Head of caudate nucleus (tissue), 42 donors: ENCODE data around the gene PNLDC1.

Experiments used
- DNase-seq, 42 donors: peaks; one replicate each; pipeline versions ENCODE4 v3.0.0 to v3.0.0-alpha.2; 2020 to 2021; ENCODE audit warnings: mixed read lengths in 7 of 42
- intact Hi-C: fragments of 100-400 bp; cut with DNase I; formaldehyde crosslinking; loops from one replicate; pipeline ENCODE4 v1.15.0; 2022

The PNLDC1 gene, protein sequence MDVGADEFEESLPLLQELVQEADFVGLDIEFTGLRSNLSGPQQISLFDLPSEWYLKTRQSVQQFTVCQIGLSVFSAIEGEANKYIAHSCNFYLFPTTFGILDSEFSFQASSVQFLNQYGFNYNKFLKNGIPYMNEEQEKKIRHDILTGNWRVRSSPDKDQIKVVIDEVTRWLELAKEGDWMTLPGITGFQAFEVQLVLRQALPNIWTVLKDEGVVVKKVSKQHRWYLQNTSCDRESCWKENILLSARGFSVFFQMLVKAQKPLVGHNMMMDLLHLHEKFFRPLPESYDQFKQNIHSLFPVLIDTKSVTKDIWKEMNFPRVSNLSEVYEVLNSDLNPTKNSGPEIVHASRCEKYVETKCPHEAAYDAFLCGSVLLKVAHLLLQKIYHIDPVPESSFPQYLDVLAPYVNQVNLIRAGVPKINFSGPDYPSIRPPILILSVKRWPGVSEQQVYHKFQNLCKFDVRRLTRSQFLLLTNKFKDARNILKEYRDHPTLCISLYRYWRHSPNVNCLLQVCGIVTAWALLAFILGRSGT

DNA sequence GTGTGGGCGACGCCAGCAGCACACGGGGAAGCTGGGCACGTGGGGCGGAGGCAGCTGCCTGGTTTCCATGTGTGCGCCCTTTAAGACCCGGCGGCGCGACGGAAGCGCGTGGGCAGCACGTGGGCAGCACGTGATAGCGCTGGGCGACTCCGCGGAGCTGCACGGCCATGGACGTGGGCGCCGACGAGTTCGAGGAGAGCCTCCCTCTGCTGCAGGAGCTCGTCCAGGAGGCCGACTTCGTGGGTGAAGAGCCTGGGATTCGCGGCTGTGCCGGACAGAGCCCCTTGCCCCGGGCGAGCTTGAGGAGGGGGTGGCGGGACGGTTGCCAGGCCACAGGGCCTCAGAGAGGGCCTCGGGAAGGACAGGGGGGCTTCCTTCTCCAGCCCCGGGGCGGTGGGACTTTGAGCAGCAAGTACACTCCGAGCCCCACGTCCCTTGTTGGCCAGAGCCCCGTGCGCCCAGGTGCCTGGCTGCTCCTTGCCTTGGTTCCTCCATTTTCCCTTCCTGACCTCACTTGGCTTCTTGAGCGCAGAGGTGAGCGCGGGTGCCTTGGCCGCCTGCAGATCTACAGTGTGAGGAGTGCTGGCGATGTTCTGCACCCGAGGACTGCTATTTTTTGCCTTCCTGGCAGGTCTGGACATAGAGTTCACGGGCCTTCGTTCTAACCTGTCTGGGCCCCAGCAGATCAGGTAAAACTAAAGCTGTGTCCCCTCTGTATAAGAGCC is at the start of gene PNLDC1:
PNLDC1 (plus strand) TSS at position 136 of the 725 bp plus-strand sequence; CDS start at position 168, 32 bp downstream.
- intact Hi-C loops: no loop called here
- DNase-seq: peak in 37 of 42 donors; percentile 23 to 76 (median 54)

DNA sequence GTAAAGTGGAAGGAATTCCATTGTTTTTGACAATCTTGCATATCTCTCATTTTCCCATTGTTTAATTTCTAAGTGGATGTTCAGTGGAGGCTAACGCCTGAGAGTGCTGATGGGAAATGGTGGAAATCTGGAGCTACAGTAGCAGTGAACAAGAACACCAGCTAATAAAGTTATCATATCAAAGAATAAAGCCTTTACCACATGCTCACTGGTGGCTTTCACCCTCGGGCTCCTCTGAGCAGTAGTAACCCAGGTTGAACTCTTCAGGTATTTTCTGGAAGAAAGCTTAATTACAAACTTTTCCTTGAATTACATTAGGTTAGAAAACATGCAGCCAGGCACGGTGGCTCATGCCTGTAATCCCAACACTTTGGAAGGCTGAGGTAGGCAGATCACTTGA is 48.6 kb upstream of the PNLDC1 start:
- intact Hi-C loops: no loop called here
- DNase-seq: no peak

DNA sequence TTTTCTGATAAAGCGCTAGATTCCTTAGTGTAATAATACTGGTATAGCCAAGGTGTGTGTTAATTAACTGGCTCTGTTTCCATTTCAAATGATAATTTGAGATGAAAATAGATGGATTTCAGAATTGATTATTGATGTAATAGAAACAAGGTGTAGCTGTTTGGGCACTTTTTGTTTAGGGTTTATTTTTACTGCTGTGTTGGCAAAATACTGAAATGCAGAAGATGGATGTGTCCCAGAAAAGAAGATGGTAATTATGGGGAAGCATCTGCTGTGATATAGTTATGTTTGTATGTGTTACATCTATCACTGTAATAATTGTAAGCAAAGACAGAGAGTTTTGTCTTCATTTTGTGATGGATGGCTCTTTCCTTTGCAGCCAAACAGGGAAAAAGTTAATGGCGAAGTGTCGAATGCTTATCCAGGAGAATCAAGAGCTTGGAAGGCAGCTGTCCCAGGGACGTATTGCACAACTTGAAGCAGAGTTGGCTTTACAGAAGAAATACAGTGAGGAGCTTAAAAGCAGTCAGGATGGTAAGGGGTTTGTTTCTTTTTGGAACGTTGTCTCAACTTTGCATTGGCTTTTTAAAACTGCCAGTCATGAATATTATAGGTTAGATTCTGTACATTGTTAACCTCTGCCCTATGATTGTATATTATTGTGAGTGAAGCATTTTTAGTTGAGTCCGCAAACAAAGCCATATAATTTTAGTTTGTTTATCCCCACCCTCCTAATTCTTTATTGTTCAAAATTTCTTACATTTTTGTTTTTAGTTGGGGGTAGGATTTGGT is 46.8 kb upstream of the PNLDC1 start:
- intact Hi-C loops: no loop called here
- no peak for DNase-seq

DNA sequence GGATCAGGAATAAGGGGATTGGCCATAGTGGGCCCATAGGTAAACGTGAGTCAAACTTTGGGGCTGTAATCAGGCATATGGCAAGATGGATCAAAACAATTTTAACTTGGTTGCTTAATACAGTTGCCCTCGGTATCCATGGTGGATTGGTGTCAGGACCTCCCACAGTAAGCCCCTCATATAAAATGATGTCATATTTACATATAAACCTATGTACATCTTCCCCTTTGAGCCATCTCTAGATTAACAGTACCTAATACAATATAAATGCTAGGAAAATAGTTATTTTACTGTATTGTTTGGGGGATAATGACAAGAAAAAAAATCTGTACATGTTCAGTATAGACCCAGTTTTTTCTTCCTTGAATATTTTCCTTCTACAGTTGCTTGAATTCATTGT is 45.7 kb upstream of the PNLDC1 start:
- intact Hi-C loops: no loop called here
- no peak for DNase-seq

DNA sequence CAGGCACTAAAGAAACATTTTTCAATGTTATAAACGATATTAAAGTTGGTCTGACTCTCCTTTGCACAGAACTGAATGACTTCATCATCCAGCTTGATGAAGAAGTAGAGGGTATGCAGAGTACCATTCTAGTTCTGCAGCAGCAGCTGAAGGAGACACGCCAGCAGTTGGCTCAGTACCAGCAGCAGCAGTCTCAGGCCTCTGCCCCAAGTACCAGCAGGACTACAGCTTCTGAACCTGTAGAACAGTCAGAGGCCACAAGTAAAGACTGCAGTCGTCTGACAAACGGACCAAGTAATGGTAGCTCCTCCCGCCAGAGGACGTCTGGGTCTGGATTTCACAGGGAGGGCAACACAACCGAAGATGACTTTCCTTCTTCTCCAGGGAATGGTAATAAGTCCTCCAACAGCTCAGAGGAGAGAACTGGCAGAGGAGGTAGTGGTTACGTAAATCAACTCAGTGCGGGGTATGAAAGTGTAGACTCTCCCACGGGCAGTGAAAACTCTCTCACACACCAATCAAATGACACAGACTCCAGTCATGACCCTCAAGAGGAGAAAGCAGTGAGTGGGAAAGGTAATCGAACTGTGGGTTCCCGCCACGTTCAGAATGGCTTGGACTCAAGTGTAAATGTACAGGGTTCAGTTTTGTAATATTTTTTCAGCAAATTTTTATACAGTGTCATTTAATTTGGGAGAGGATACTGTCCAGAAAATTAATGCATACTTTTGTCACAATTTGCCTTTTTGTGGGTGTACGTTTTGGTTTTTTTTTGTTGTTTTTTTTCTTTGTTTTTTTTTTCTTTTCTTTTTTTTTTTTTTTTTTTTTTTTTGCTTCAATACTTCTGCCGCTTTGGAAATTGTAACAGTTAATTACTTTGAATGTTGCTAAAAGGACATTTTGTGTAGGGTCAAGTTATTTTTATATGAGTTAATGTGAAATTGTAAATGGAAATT is 44.8 kb upstream of the PNLDC1 start:
- peak in 20 of 42 donors; percentile 9 to 71 (median 26) for DNase-seq
- intact Hi-C loops: no loop called here

DNA sequence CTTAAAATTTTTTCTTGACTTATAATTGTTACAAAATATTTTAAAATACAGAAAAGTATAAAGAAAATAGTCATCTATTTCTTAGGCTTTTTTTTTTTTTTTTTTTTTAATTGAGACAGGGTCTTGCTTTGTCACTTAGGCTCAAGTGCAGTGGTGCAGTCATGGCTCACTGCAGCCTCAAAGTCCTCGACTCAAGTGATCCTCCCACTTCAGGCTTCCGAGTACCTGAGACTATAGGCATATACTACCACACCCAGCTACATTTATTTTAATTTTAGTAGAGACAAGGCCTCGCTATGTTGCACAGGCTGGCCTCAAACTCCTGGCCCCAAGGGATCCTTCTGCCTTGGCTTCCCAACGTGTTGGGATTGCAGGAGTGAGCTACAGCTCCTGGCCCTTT is 43.6 kb upstream of the PNLDC1 start:
- intact Hi-C loops: no loop called here
- DNase-seq: no peak

DNA sequence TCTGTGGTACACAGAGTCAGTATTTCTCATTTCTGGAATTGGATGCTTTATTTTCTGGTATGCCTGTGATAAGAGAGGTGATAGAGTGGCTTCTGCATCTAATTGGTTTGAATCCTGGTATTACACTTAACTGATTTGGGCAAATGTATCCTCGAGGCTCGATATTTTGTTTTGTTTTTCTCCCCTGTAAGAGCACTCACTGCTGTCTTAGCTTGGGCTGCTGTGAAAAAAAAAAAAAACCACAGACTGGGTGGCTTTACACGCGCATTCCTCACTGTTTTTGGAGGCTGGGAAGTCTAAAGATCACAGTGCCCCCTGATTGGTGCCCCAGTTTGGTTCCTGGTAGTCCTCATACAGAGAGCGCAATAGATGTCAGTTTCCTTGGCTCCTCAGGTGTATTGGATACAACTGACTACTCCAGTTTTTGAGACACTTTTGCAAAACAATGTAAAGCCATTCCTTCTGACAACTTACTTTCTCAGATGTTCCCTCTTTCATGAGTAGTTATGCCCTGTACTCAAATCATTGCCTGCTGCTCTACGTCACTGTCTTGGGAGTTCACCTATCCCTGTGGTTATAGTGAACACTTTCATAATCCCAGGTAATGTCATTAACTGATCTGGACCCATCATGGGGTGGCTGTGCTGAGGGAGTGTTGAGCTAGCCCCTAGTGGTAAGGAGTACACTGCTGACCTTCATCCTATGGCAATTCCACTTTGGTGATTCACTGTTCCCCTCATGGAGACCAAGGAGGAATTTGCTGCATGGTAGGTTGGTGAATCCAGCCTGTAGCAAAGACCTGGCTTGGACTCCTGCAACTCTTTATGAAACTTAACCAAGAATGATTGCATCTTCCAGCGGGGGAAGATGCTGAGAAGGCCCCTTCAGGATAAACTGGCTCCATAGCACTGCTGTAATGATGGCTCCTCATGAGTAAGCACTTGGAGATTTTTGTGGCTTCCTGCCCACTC is 41.8 kb upstream of the PNLDC1 start:
- intact Hi-C loops: no loop called here
- no peak for DNase-seq

DNA sequence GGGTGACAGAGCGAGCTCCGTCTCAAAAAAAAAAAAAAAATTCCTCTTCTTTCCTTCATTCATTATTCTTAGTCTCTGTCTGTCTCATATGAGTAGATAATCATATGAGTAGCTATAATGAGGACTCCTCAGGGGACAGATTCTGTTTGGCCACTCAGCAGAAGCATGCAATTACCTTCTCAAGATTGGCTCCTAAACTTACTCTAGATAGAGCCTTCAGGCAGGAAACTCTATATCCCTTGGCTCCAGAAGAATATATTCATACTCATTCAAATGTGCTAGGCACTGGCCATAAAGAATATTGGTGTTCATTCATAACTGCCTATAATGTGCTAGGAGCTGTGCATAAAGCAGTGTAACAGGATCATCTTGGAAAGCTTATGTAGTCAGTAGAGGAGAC is 40.4 kb upstream of the PNLDC1 start:
- intact Hi-C loops: no loop called here
- DNase-seq: no peak

DNA sequence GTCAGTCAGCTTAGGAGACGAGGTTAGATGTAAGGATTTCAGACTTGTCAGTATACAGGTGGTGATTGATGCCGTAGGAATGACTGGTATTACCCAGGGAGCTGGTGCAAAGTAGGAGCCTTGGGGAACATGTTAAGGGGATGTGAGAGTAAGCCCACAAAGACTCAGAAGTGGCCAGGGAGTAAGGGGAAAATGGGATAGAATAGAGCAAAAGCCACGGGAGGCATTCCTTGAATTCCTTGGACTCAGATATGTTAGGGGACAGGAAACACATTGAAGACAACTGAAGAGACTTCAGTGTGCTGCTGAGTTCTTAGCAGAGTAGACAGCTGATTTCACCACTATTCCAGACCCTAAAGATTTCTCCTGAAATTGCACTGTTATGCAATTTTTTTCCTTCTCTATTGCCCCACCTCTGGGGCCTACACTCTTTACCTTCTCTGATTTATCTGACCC is 39.4 kb upstream of the PNLDC1 start:
- intact Hi-C loops: no loop called here
- DNase-seq: no peak

DNA sequence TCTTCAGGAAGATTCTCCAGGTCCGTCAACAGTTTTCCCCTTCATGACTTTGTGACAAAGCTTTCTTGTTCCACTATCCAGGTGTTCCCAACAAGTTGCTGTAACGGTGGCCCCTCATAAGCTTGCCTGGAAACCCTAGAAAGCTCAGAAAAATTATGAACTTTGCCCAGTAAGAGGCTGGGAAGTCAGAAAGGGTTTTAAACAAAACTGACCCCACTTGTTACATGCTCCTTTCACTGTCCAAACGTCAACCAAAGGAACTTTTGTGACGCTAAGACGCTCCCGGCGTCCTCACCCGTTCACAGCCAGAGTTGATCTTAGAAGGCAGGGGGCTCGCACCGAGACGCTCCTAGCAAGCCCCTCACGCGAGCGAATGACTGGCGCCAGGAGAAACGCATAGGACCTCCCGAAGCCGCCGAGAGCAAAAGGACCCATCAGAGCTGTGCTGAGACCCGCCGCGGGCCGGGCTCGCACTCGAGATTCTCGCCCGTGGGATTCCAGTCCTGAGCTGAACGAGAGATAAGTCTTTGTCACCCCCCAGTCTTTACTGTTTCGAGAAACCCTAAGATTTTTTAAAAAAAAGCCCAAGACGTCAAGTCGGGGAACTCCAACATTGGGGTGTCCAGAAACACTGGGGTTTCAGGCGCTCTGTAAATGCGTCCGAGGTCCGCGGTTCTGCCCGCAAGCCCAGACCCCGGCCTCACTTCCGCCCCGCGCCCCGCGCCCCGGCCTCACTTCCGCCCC is 38.8 kb upstream of the PNLDC1 start:
- intact Hi-C loops: no loop called here
- peak in 32 of 42 donors; percentile 2 to 59 (median 28) for DNase-seq

DNA sequence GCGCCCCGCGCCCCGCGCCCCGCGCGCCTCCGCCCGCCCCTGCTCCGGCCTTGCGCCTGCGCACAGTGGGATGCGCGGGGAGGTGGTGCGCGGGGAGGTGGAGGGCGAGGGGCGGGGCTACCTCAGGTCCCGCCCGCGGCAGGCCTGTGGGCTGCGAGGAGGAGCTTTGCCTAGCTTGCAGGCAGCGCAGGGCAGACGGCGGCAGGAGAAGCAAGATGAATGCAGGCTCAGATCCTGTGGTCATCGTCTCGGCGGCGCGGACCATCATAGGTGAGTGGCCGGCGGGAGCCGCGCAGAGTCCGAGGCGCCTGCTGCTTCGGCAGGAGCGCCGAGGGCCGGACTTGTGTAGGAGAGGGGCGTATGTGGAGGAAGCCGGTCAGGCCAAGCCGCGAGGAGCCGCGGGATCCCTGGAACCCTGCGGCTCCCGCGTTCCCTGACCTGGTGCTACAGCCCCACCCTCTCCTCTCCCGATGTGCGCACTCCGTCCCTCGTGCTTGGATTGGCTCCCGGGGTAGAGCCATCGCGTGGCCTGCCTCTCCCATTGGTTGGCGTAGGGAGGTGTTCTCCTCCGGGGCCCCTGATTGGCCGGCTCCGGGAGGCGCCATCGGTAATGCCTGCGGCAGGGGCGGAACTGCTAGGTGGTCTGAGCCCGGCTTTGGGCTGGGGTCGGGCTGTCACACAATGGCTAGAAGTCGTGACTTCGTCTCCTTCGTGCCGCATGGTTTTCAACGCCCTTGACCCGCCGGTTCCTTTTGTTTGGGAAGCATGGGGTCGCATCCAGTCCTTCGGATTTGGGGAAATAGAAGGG is 38.0 kb upstream of the PNLDC1 start, which contains the start of gene ACAT2:
ACAT2 (plus strand) TSS at position 173 of the 808 bp plus-strand sequence; CDS start at position 216, 43 bp downstream.
- DNase-seq: peak; percentile 96 to 100 (median 99)
- intact Hi-C loops: loop anchor here (1.0 to 2.0 kb wide), 3 partner anchors 27 to 69 kb away; partner anchors contain the start of genes SOD2, TCP1 and WTAP

DNA sequence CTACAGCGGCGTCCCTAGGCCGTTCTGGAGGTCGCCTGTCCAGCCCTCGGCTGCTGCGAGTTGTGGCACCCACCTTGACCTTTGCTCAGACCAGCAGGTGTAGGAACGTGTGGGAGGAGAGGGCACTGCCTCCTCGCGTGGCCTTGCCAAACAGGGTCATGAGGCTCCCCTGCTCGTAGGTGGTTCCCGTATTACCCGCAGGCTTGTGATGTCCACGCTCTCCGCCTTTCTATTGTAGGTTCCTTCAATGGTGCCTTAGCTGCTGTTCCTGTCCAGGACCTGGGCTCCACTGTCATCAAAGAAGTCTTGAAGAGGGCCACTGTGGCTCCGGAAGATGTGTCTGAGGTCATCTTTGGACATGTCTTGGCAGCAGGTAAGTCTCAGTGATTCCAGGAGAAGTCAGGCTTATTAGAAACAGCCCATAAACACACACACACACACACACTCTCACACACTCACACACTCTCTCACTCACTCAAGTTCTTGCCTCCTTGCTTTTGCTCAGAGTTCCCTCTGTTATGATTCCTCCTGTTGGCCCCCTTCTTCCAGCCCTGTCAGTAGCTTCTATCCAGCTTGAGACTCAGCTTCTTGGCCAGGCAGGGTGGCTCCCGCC is 37.3 kb upstream of the PNLDC1 start:
- peak in 15 of 42 donors; percentile 2 to 43 (median 18) for DNase-seq

DNA sequence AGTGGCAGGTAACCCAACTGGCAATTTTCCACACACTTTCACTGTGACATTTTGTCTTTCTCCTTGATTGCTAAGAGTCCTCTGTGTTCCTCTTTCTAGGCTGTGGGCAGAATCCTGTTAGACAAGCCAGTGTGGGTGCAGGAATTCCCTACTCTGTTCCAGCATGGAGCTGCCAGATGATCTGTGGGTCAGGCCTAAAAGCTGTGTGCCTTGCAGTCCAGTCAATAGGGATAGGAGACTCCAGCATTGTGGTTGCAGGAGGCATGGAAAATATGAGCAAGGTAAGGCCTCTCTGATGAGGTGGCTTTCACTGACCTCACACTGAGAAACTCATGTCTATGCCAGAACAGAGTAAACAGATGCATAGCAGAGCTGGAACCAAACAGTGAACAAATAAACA is 33.2 kb upstream of the PNLDC1 start:
- DNase-seq: no peak
- intact Hi-C loops: no loop called here

More for the DNA sequence above, 37.3 kb upstream of the PNLDC1 start:
- intact Hi-C loops: loop anchor here (1.0 to 2.0 kb wide), 3 partner anchors 26 to 69 kb away; partner anchors contain the start of genes SOD2, TCP1 and WTAP

DNA sequence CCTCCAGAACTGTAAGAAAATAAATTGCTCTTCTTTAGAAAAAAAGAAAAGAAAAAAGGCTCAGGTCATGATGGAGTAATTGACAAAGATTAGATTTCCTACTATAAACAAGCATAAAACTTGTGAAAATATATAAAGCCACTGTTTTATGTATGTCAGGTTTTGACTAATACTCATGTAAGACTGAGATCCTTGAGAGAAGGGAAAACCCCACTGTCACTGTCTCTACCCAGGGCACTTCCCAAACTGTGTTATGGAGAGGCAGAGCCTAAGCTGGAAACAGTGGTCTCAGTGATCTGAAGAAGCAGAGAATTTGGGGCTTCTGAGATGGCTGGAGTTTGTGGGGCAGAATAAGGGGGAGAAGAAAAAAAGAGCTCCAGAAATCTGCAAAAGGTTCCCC is 30.6 kb upstream of the PNLDC1 start:
- intact Hi-C loops: no loop called here
- DNase-seq: no peak

DNA sequence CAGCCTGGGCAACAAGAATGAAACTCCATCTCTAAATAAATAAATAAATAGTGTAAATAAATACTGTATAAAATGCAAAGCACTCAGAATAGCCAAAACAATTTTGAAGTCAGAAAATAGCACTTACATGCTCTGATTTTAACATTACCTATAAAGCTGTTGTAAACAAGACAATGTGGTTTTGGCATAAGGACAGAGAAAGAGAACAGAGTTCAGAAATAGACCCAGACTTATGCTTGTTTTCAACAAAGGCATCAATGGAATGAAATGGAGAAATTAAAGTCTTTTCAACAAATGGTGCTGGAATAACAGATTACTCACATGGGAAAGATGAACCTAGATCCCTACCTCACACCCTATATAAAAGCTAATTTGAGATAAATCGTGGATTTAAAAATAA is 27.9 kb upstream of the PNLDC1 start:
- no peak for DNase-seq
- intact Hi-C loops: no loop called here
